Esophagus muscularis mucosa (tissue), 4 donors: ENCODE results near the gene MON1B. TPM values are rescaled to one million over a fixed set of nuclear protein-coding genes. Genes with fewer than 3 reads are reported as not detected.
"Not testable (repeated sequence)": the region's sequence is repeated elsewhere in the genome, so short reads cannot be mapped to it uniquely, and the experiment has no call there.

Experiments used
- DNase-seq: peaks from one replicate; pipeline ENCODE4 v3.0.0-alpha.2; 2017; ENCODE audit errors: extremely low spot score
- H3K27ac ChIP-seq, 4 donors: fragments of 200-600 bp; sonication (generic); replicated peaks in 1 of 4; 1 replicate in 3 of 4; 2 replicates in 1 of 4; pipeline ENCODE4 v1.5.1; 2016 to 2019; ENCODE audit warnings: mild to moderate bottlenecking in 1 of 4
- H3K27me3 ChIP-seq, 4 donors: fragments of 200-600 bp; sonication (generic); one replicate each; pipeline versions ENCODE4 v1.5.1 to v1.6.0; 2016 to 2019
- H3K36me3 ChIP-seq, 4 donors: fragments of 200-600 bp; sonication (generic); one replicate each; pipeline ENCODE4 v1.5.1; 2016 to 2019
- H3K4me1 ChIP-seq, 4 donors: fragments of 200-600 bp; sonication (generic); one replicate each; pipeline ENCODE4 v1.5.1; 2016 to 2019
- H3K4me3 ChIP-seq, 4 donors: fragments of 200-600 bp; sonication (generic); 1 replicate in 2 of 4; 2 replicates in 2 of 4; pipeline ENCODE4 v1.5.1; 2016 to 2019; ENCODE audit warnings: mild to moderate bottlenecking in 4 of 4, moderate library complexity in 1 of 4
- H3K9me3 ChIP-seq, 4 donors: fragments of 200-600 bp; sonication (generic); 1 replicate in 3 of 4; 2 replicates in 1 of 4; pipeline ENCODE4 v1.5.1; 2016 to 2019
- CTCF ChIP-seq, 3 experiments: fragments of 200-600 bp in 2 of 3; fragments of 450-650 bp in 1 of 3; sonication (generic) in 2 of 3; IDR thresholded peaks; one replicate each; pipeline ENCODE4 v1.5.1; 2017 to 2019; ENCODE audit warnings: antibody characterized with exemption in 3 of 3, mild to moderate bottlenecking in 2 of 3, moderate library complexity in 1 of 3
- EP300 ChIP-seq: sonication (generic); formaldehyde crosslinking; IDR thresholded peaks from one replicate; pipeline ENCODE4 v1.6.1; 2017; ENCODE audit warnings: antibody characterized with exemption
- POLR2A ChIP-seq: fragments of 450-650 bp; IDR thresholded peaks from one replicate; pipeline ENCODE4 v1.6.1; 2017; ENCODE audit warnings: antibody characterized with exemption, moderate library complexity, mild to moderate bottlenecking, low read depth
- POLR2AphosphoS5 ChIP-seq, 2 donors: sonication (generic); formaldehyde crosslinking; IDR thresholded peaks; one replicate each; pipeline ENCODE4 v1.6.1; 2017; ENCODE audit warnings: antibody characterized with exemption in 2 of 2
- WGBS: methylation state at CpG from one replicate; pipeline ENCODE4 v1.1.5; 2018; 5-methylcytosine and 5-hydroxymethylcytosine counted together
- intact Hi-C: fragments of 100-400 bp; cut with DNase I; formaldehyde crosslinking; loops from one replicate; pipeline ENCODE4 v1.15.1; 2023
- total RNA-seq, 4 donors: library from RNA; depleted of rRNA; stranded (reverse); fragments of >200 nt; gene quantifications; one replicate each; pipeline versions ENCODE4 v1.1.0 to v1.2.1, GENCODE V29; 2016

The MON1B gene
- total RNA-seq, 4 donors from 2014 or later = 19.1 to 33.8 (median 29.1) TPM

GRCh38 chr16:77158293-77158692 is 32.7 kb upstream of the MON1B start:
- H3K9me3 ChIP-seq = no peaks in the 10 kb centered on the region
- intact Hi-C loops = no loop called here
- no peak overlapping the region for H3K27ac ChIP-seq
- DNase-seq = no peak
- peaks cover 0 to 9% (median 0%) of the 10 kb centered on the region in 4 donors for H3K27me3 ChIP-seq
- 85% methylated on average over 6 of the region's 6 CpGs for WGBS
- TF ChIP-seq EP300 (no peak), POLR2AphosphoS5 (IDR thresholded peaks at IDR 0.05) (no peak), CTCF (IDR thresholded peaks at IDR 0.05) (no peak), POLR2A (no peak)
- H3K4me1 ChIP-seq = no peaks in the 10 kb centered on the region
- no peak overlapping the region for H3K4me3 ChIP-seq
- no peaks in the 10 kb centered on the region for H3K36me3 ChIP-seq

- H3K4me1 ChIP-seq = no peaks in the 10 kb centered on the region
- intact Hi-C loops = no loop called here
- H3K27me3 ChIP-seq = peaks cover 0 to 11% (median 0%) of the 10 kb centered on the region in 4 donors
- H3K4me3 ChIP-seq = no peak overlapping the region
- no peak for TF ChIP-seq CTCF (IDR thresholded peaks at IDR 0.05)
- TF ChIP-seq POLR2AphosphoS5 (IDR thresholded peaks at IDR 0.05) = no peak
- TF ChIP-seq POLR2A = no peak
- TF ChIP-seq EP300 = no peak
- WGBS = 79% methylated on average over 2 of the region's 2 CpGs
- no peak overlapping the region for H3K27ac ChIP-seq
- H3K36me3 ChIP-seq = no peaks in the 10 kb centered on the region
- no peak for DNase-seq
- H3K9me3 ChIP-seq = no peaks in the 10 kb centered on the region
These were observed 26.0 kb upstream of the MON1B start for GRCh38 chr16:77165006-77165405.

GRCh38 chr16:77165536-77166236 is 25.3 kb upstream of the MON1B start:
- 86% methylated on average over 9 of the region's 9 CpGs for WGBS
- H3K27ac ChIP-seq, DNase-seq, H3K4me3 ChIP-seq, H3K9me3 ChIP-seq, intact Hi-C loops, H3K4me1 ChIP-seq, H3K36me3 ChIP-seq: not testable (repeated sequence)
- H3K27me3 ChIP-seq = peaks cover 0 to 14% (median under 1%) of the 10 kb centered on the region in 4 donors

- TF ChIP-seq CTCF (IDR thresholded peaks at IDR 0.05) = no peak
- TF ChIP-seq POLR2A = no peak
- TF ChIP-seq POLR2AphosphoS5 (IDR thresholded peaks at IDR 0.05) = no peak
- no peak for TF ChIP-seq EP300
These were observed 24.3 kb upstream of the MON1B start for GRCh38 chr16:77166726-77167125.

GRCh38 chr16:77168901-77169300 is 22.1 kb upstream of the MON1B start:
- Histone ChIP-seq H3K9me3 (no peaks in the 10 kb centered on the region), H3K36me3 (no peaks in the 10 kb centered on the region), H3K4me1 (no peaks in the 10 kb centered on the region), H3K27ac (no peak overlapping the region), H3K27me3 (peaks cover 0 to 17% (median 2%) of the 10 kb centered on the region in 4 donors), H3K4me3 (no peak overlapping the region)
- DNase-seq = no peak
- TF ChIP-seq CTCF (IDR thresholded peaks at IDR 0.05) = no peak
- TF ChIP-seq POLR2A = no peak
- no peak for TF ChIP-seq POLR2AphosphoS5 (IDR thresholded peaks at IDR 0.05)
- no peak for TF ChIP-seq EP300
- intact Hi-C loops = no loop called here
- WGBS = 69% methylated on average over 4 of the region's 4 CpGs

More at GRCh38 chr16:77166726-77167125, 24.3 kb upstream of the MON1B start:
- H3K36me3 ChIP-seq = no peaks in the 10 kb centered on the region
- intact Hi-C loops = no loop called here
- H3K9me3 ChIP-seq = no peaks in the 10 kb centered on the region
- H3K27ac ChIP-seq = no peak overlapping the region
- peaks cover 0 to 17% (median 2%) of the 10 kb centered on the region in 4 donors for H3K27me3 ChIP-seq
- no peaks in the 10 kb centered on the region for H3K4me1 ChIP-seq
- no peak for DNase-seq
- 61% methylated on average over 2 of the region's 2 CpGs for whole genome bisulfite sequencing
- H3K4me3 ChIP-seq = no peak overlapping the region
